NCI-H2227 (cell line): ENCODE measurements around the gene FOXD1.
"Not testable (repeated sequence)": the region's sequence is repeated elsewhere in the genome, so short reads cannot be mapped to it uniquely, and the experiment has no call there.

Experiments
- DNase-seq: peaks from one replicate; lab custom pipeline; 2025; ENCODE audit not compliant: unreplicated experiment; lab: John Stamatoyannopoulos, UW

The FOXD1 gene

GRCh38 chr5:73448463-73449136 lies at the start of gene FOXD1:
FOXD1 (minus strand) TSS chr5:73448777; CDS start chr5:73448362, 415 bp downstream.
- peak; percentile 55 for DNase-seq

GRCh38 chr5:73497497-73498056 lies 49.0 kb upstream of the FOXD1 start:
- no peak for DNase-seq

- peak; percentile 80 for DNase-seq
These were observed 48.4 kb upstream of the FOXD1 start for GRCh38 chr5:73496984-73497457.

GRCh38 chr5:73495772-73496335 lies 47.3 kb upstream of the FOXD1 start:
- DNase-seq = no peak

GRCh38 chr5:73494721-73495120 lies 46.1 kb upstream of the FOXD1 start:
- no peak for DNase-seq

- no peak for DNase-seq
These were observed 44.8 kb upstream of the FOXD1 start for GRCh38 chr5:73493421-73493820.

- DNase-seq = no peak
These were observed 42.6 kb upstream of the FOXD1 start for GRCh38 chr5:73491155-73491554.

GRCh38 chr5:73490088-73490487 lies 41.5 kb upstream of the FOXD1 start:
- DNase-seq = no peak

- no peak for DNase-seq
These were observed 40.2 kb upstream of the FOXD1 start for GRCh38 chr5:73488806-73489205.

- no peak for DNase-seq
These were observed 39.2 kb upstream of the FOXD1 start for GRCh38 chr5:73487815-73488214.

- DNase-seq = not testable (repeated sequence)
These were observed 38.7 kb upstream of the FOXD1 start for GRCh38 chr5:73487257-73487656.

GRCh38 chr5:73486119-73486899 lies 37.7 kb upstream of the FOXD1 start:
- DNase-seq = no peak

- no peak for DNase-seq
These were observed 37.1 kb upstream of the FOXD1 start for GRCh38 chr5:73485715-73486114.

GRCh38 chr5:73484511-73484910 lies 35.9 kb upstream of the FOXD1 start:
- no peak for DNase-seq

GRCh38 chr5:73483676-73484075 lies 35.1 kb upstream of the FOXD1 start:
- no peak for DNase-seq

- DNase-seq = no peak
These were observed 34.0 kb upstream of the FOXD1 start for GRCh38 chr5:73482383-73483136.

GRCh38 chr5:73480500-73480899 lies 31.9 kb upstream of the FOXD1 start:
- no peak for DNase-seq

- DNase-seq = no peak
These were observed 23.5 kb upstream of the FOXD1 start for GRCh38 chr5:73472116-73472515.

- no peak for DNase-seq
These were observed 23.1 kb upstream of the FOXD1 start for GRCh38 chr5:73471654-73472053.

- no peak for DNase-seq
These were observed 21.3 kb upstream of the FOXD1 start for GRCh38 chr5:73469878-73470277.

- not testable (repeated sequence) for DNase-seq
These were observed 20.1 kb upstream of the FOXD1 start for GRCh38 chr5:73468638-73469037.
